HepG2 (cell line): ENCODE data around the gene RNF5. TPM values are rescaled to one million over a fixed set of nuclear protein-coding genes. Genes with fewer than 3 reads are reported as not detected.

Experiments
- ATAC-seq: fragments of 200-7000 bp; cut with Tn5 transposase; 3 replicates; pipeline ENCODE4 v1.9.1; 2020; ENCODE audit warnings: mild to moderate bottlenecking, moderate library complexity
- BruUV-seq: library from RNA; stranded (reverse); fragments of 400-500 nt; replicated peaks from 2 replicates; lab custom pipeline; 2021; lab: Mats Ljungman, UMichigan
- CTCF ChIA-PET: fragments of 300-600 bp; formaldehyde crosslinking; extraction: SDS; loops from one replicate; lab custom pipeline; 2021; ENCODE audit warnings: low total read pairs, inconsistent platforms, low intra/inter-chr PET ratio; lab: Yijun Ruan, JAX
- POLR2A ChIA-PET: fragments of 350-600 bp; sonication (Branson Sonifier 250); formaldehyde crosslinking; loops from one replicate; lab custom pipeline; 2020; ENCODE audit warnings: antibody characterized with exemption, inconsistent platforms; lab: Yijun Ruan, JAX
- DNase-seq: peaks from one replicate; pipeline ENCODE4 v3.0.0-alpha.2; 2015; ENCODE audit warnings: low spot score
- FAIRE-seq: peaks from 3 replicates; lab custom pipeline; 2011; peaks lifted over from hg19 to GRCh38; lab: Jason Lieb, UNC
- H2AFZ ChIP-seq: one replicate; pipeline ENCODE4 v1.6.1; 2011; ENCODE audit warnings: low read length, inconsistent platforms
- H3K27ac ChIP-seq: fragments of 300-600 bp; 3 replicates; pipeline ENCODE4 v1.8.0; 2011; ENCODE audit warnings: mixed run types, mild to moderate bottlenecking, mixed read lengths, low read length, inconsistent platforms; ENCODE audit not compliant: insufficient read depth; ENCODE audit errors: extremely low read length
- H3K27me3 ChIP-seq, 2 experiments: fragments of 200-600 bp in 1 of 2; 2 replicates in 1 of 2; 3 replicates in 1 of 2; pipeline versions ENCODE4 v1.6.0 to v1.8.0; 2011; ENCODE audit warnings: low read length in 2 of 2, mild to moderate bottlenecking in 2 of 2, moderate library complexity in 2 of 2, inconsistent platforms in 1 of 2; ENCODE audit not compliant: insufficient read depth in 2 of 2, control insufficient read depth in 1 of 2
- H3K36me3 ChIP-seq, 2 experiments: fragments of 200-600 bp in 1 of 2; replicated peaks in 1 of 2; 2 replicates in 1 of 2; 3 replicates in 1 of 2; pipeline versions ENCODE4 v1.5.1 to v1.8.0; 2011; ENCODE audit warnings: low read length in 2 of 2, inconsistent platforms in 1 of 2; ENCODE audit not compliant: insufficient read depth in 2 of 2, control insufficient read depth in 1 of 2
- H3K4me1 ChIP-seq: 2 replicates; pipeline ENCODE4 v1.5.1; 2012; ENCODE audit warnings: low read length, inconsistent platforms; ENCODE audit not compliant: insufficient read depth
- H3K4me2 ChIP-seq: 2 replicates; pipeline ENCODE4 v1.6.0; 2011; ENCODE audit warnings: low read depth, low read length, inconsistent platforms
- H3K4me3 ChIP-seq, 3 experiments: fragments of 200-600 bp in 1 of 3; sonication (generic), shearing (Covaris generic) in 1 of 3; replicated peaks in 1 of 3; 2 replicates each; pipeline ENCODE4 v1.5.1; 2011 to 2016; ENCODE audit warnings: low read length in 3 of 3, inconsistent platforms in 2 of 3, low read depth in 2 of 3, mild to moderate bottlenecking in 2 of 3, control low read depth in 1 of 3, mixed read lengths in 1 of 3; ENCODE audit not compliant: insufficient read depth in 1 of 3
- H3K79me2 ChIP-seq: one replicate; pipeline ENCODE4 v1.6.1; 2011; ENCODE audit warnings: low read length, inconsistent platforms; ENCODE audit not compliant: insufficient read depth
- H3K9ac ChIP-seq: 2 replicates; pipeline ENCODE4 v1.6.0; 2011; ENCODE audit warnings: mild to moderate bottlenecking, low read depth, low read length, inconsistent platforms; ENCODE audit not compliant: insufficient read depth
- H3K9me3 ChIP-seq: 2 replicates; pipeline ENCODE4 v1.5.1; 2012; ENCODE audit warnings: mild to moderate bottlenecking, low read length
- H4K20me1 ChIP-seq: 2 replicates; pipeline ENCODE4 v1.6.0; 2011; ENCODE audit warnings: inconsistent platforms, mild to moderate bottlenecking, low read length, moderate library complexity; ENCODE audit not compliant: insufficient read depth
- ATM ChIP-seq: fragments of 450-650 bp; IDR thresholded peaks from 2 replicates; pipeline ENCODE4 v1.7.1; 2017; ENCODE audit warnings: mild to moderate bottlenecking, borderline replicate concordance
- GATAD2A ChIP-seq: IDR thresholded peaks from 2 replicates; pipeline ENCODE4 v1.6.1; 2016
- KDM3A ChIP-seq: IDR thresholded peaks from 2 replicates; pipeline ENCODE4 v1.6.1; 2018; ENCODE audit warnings: low read depth, missing compliant biosample characterization
- KLF9 ChIP-seq: IDR thresholded peaks from 2 replicates; pipeline ENCODE4 v1.6.1; 2016; ENCODE audit warnings: low read depth
- POLR2AphosphoS2 ChIP-seq: IDR thresholded peaks from 2 replicates; pipeline ENCODE4 v1.6.1; 2011; ENCODE audit warnings: low read depth, low read length, improper control_type of control experiment
- RBM22 ChIP-seq: fragments of 200-400 bp; formaldehyde crosslinking; optimal IDR thresholded peaks from 2 replicates; pipeline ENCODE3; 2017; ENCODE audit warnings: mild to moderate bottlenecking, low read length, moderate library complexity
- YEATS4 ChIP-seq: sonication (generic); formaldehyde crosslinking; IDR thresholded peaks from 2 replicates; pipeline ENCODE4 v1.4.0; 2020; ENCODE audit warnings: missing genetic modification reagents, borderline replicate concordance
- YY1 ChIP-seq: IDR thresholded peaks from 2 replicates; pipeline ENCODE4 v1.6.1; 2011; ENCODE audit warnings: low read length, low read depth, moderate library complexity, mild to moderate bottlenecking; ENCODE audit not compliant: insufficient read depth, insufficient replicate concordance
- ZBTB4 ChIP-seq: sonication (generic); formaldehyde crosslinking; IDR thresholded peaks from 2 replicates; pipeline ENCODE4 v1.4.0; 2020; ENCODE audit warnings: missing genetic modification reagents, mild to moderate bottlenecking, borderline replicate concordance
- ZNF432 ChIP-seq: sonication (generic); formaldehyde crosslinking; IDR thresholded peaks from 2 replicates; pipeline ENCODE4 v1.5.0; 2020; ENCODE audit warnings: missing genetic modification reagents, mild to moderate bottlenecking, borderline replicate concordance
- ZNF879 ChIP-seq: sonication (generic); formaldehyde crosslinking; IDR thresholded peaks from 2 replicates; pipeline ENCODE4 v1.8.1; 2023; ENCODE audit warnings: missing genetic modification reagents
- WGBS: methylation state at CpG from one replicate; pipeline ENCODE4 v1.1.6; 2017; ENCODE audit warnings: low lambda C conversion rate; 5-methylcytosine and 5-hydroxymethylcytosine counted together
- in situ Hi-C: cut with HindIII; loops from 2 replicates; pipeline ENCODE4 v1.10.0; 2017; ENCODE audit warnings: low pct_unique_long_range_greater_than_20kb; ENCODE audit not compliant: extremely low pct_ligation_motif_present
- intact Hi-C: fragments of 100-400 bp; cut with micrococcal nuclease; formaldehyde crosslinking; loops from one replicate; pipeline ENCODE4 v1.10.0; 2022; ENCODE audit not compliant: unreplicated experiment
- polyA plus RNA-seq, 8 experiments: library from polyadenylated mRNA; depleted of rRNA in 3 of 8; stranded (reverse) in 7 of 8; unstranded in 1 of 8; fragments of >200 nt; fragmentation: Illumina TruSeq in 4 of 8; extraction: Trizol in 4 of 8; gene quantifications; 2 replicates each; pipeline versions ENCODE4 v1.2.1 to v1.2.3, GENCODE V29; 2011 to 2016; ENCODE audit warnings: low read depth in 4 of 8, missing spikeins in 1 of 8, mixed read lengths in 1 of 8; ENCODE audit not compliant: insufficient read depth in 1 of 8
- total RNA-seq, 5 experiments: library from RNA; depleted of rRNA; stranded (reverse); fragments of >200 nt; fragmentation: Illumina TruSeq; extraction: Trizol; gene quantifications; 2 replicates each; pipeline ENCODE4 v1.2.3, GENCODE V29; 2016; ENCODE audit warnings: low read depth in 1 of 5
- TF ChIP-seq, protein P1 (sequence below): sonication (generic); formaldehyde crosslinking; IDR thresholded peaks from 2 replicates; pipeline ENCODE4 v1.4.0; 2020; ENCODE audit warnings: mild to moderate bottlenecking, missing genetic modification reagents
- TF ChIP-seq, protein P2 (sequence below): sonication (generic); formaldehyde crosslinking; IDR thresholded peaks from 2 replicates; pipeline ENCODE4 v1.4.0; 2020; ENCODE audit warnings: mild to moderate bottlenecking, missing genetic modification reagents, borderline replicate concordance
- TF ChIP-seq, protein P3 (sequence below): sonication (generic); formaldehyde crosslinking; IDR thresholded peaks from 2 replicates; pipeline ENCODE4 v1.5.0; 2020; ENCODE audit warnings: missing genetic modification reagents
- TF ChIP-seq, protein P4 (sequence below): sonication (generic); formaldehyde crosslinking; IDR thresholded peaks from 2 replicates; pipeline ENCODE4 v1.4.0; 2020; ENCODE audit warnings: missing genetic modification reagents

The RNF5 gene
- total and polyA plus RNA-seq, 2 of the 13 experiments (the other 11 are each of a cell fraction or from before 2014, with no cell fraction given) = 98.0 to 131 TPM

DNA sequence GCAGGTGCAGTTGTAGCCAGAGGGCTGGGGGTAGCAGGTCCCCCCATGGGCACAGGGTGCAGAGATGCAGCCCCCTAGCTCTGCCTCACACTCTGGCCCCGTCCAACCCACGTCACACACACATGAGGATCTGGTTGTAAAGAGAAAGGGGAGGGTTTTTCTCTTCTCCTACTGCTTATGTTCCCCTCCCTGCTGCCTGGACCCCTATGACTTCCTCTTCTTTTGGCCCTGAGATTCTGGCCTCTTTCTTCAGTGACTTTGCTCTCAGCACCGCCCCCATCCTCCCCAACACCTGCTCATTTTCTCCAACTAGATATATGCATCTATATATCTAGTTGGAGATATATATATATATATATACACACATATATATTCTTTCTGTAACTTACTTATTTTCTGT lies 35.9 kb downstream of the RNF5 start:
- no peak for ATAC-seq
- Histone ChIP-seq H3K36me3 (no peaks in the 10 kb centered on the region), H3K27me3 (peaks cover 13 to 42% of the 10 kb centered on the region in 2 experiments; a peak in 4 of 5 replicates), H3K4me3 (no peak overlapping the region), H2AFZ (no peak overlapping the region), H4K20me1 (no peaks in the 10 kb centered on the region), H3K79me2 (no peaks in the 10 kb centered on the region), H3K4me1 (peaks cover 19% of the 10 kb centered on the region), H3K4me2 (no peak overlapping the region), H3K27ac (no peak overlapping the region), H3K9me3 (no peaks in the 10 kb centered on the region), H3K9ac (no peak overlapping the region)
- no peak for DNase-seq
- WGBS = 16% methylated on average over 3 of the region's 3 CpGs
- BruUV-seq = no TSS peak
- POLR2A ChIA-PET = no interaction called here
- CTCF ChIA-PET = no interaction called here
- no peak for FAIRE-seq
- intact Hi-C loops = no loop called here
- TF ChIP-seq, protein P1, sequence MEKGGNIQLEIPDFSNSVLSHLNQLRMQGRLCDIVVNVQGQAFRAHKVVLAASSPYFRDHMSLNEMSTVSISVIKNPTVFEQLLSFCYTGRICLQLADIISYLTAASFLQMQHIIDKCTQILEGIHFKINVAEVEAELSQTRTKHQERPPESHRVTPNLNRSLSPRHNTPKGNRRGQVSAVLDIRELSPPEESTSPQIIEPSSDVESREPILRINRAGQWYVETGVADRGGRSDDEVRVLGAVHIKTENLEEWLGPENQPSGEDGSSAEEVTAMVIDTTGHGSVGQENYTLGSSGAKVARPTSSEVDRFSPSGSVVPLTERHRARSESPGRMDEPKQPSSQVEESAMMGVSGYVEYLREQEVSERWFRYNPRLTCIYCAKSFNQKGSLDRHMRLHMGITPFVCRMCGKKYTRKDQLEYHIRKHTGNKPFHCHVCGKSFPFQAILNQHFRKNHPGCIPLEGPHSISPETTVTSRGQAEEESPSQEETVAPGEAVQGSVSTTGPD = no peak
- TF ChIP-seq, protein P2, sequence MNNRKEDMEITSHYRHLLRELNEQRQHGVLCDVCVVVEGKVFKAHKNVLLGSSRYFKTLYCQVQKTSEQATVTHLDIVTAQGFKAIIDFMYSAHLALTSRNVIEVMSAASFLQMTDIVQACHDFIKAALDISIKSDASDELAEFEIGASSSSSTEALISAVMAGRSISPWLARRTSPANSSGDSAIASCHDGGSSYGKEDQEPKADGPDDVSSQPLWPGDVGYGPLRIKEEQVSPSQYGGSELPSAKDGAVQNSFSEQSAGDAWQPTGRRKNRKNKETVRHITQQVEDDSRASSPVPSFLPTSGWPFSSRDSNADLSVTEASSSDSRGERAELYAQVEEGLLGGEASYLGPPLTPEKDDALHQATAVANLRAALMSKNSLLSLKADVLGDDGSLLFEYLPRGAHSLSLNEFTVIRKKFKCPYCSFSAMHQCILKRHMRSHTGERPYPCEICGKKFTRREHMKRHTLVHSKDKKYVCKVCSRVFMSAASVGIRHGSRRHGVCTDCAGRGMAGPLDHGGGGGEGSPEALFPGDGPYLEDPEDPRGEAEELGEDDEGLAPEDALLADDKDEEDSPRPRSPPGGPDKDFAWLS (CRISPR knock-in tag) = no peak
- TF ChIP-seq YEATS4 = no peak
- no peak for TF ChIP-seq KLF9
- no peak for TF ChIP-seq GATAD2A (CRISPR knock-in tag)
- no peak for TF ChIP-seq ZNF879 (CRISPR knock-in tag)
- TF ChIP-seq RBM22 = no peak
- no peak for TF ChIP-seq ZNF432
- no peak for TF ChIP-seq KDM3A
- TF ChIP-seq POLR2AphosphoS2 = no peak
- TF ChIP-seq, protein P3, sequence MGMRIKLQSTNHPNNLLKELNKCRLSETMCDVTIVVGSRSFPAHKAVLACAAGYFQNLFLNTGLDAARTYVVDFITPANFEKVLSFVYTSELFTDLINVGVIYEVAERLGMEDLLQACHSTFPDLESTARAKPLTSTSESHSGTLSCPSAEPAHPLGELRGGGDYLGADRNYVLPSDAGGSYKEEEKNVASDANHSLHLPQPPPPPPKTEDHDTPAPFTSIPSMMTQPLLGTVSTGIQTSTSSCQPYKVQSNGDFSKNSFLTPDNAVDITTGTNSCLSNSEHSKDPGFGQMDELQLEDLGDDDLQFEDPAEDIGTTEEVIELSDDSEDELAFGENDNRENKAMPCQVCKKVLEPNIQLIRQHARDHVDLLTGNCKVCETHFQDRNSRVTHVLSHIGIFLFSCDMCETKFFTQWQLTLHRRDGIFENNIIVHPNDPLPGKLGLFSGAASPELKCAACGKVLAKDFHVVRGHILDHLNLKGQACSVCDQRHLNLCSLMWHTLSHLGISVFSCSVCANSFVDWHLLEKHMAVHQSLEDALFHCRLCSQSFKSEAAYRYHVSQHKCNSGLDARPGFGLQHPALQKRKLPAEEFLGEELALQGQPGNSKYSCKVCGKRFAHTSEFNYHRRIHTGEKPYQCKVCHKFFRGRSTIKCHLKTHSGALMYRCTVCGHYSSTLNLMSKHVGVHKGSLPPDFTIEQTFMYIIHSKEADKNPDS (CRISPR knock-in tag) = no peak
- no peak for TF ChIP-seq ATM
- TF ChIP-seq, protein P4, sequence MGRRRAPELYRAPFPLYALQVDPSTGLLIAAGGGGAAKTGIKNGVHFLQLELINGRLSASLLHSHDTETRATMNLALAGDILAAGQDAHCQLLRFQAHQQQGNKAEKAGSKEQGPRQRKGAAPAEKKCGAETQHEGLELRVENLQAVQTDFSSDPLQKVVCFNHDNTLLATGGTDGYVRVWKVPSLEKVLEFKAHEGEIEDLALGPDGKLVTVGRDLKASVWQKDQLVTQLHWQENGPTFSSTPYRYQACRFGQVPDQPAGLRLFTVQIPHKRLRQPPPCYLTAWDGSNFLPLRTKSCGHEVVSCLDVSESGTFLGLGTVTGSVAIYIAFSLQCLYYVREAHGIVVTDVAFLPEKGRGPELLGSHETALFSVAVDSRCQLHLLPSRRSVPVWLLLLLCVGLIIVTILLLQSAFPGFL (CRISPR knock-in tag) = no peak
- TF ChIP-seq ZBTB4 (CRISPR knock-in tag) = no peak
- TF ChIP-seq YY1 = no peak
- in situ Hi-C loops = no loop called here
